DMS53 treated with DMSO at 0.1 percent for 48 hours (cell line): ENCODE results near the gene CYP4X1.
A peak's percentile ranks its signal among the peaks of the same experiment; 100 is the strongest.
"Not testable (repeated sequence)": the region's sequence is repeated elsewhere in the genome, so short reads cannot be mapped to it uniquely, and the experiment has no call there.

Experiments used
- DNase-seq: peaks from one replicate; lab custom pipeline; 2025; ENCODE audit not compliant: unreplicated experiment; lab: John Stamatoyannopoulos, UW

CYP4X1 gene

GRCh38 chr1:47069509-47069908 lies 46.0 kb downstream of the CYP4X1 start:
- not testable (repeated sequence) for DNase-seq

GRCh38 chr1:47089356-47089755 lies 65.9 kb downstream of the CYP4X1 start:
- DNase-seq: peak; percentile 53

- not testable (repeated sequence) for DNase-seq
These were observed 68.0 kb downstream of the CYP4X1 start for GRCh38 chr1:47091476-47091875.
